Middle frontal gyrus (tissue), 1 donor: ENCODE measurements around the gene ACSM3.
"Not testable (repeated sequence)": the region's sequence is repeated elsewhere in the genome, so short reads cannot be mapped to it uniquely, and the experiment has no call there.

ENCODE experiments used
- DNase-seq: peaks from one replicate; pipeline ENCODE4 v3.0.0-alpha.2; 2015; ENCODE audit warnings: low spot score; ENCODE audit errors: extremely low spot score

ACSM3 gene

DNA sequence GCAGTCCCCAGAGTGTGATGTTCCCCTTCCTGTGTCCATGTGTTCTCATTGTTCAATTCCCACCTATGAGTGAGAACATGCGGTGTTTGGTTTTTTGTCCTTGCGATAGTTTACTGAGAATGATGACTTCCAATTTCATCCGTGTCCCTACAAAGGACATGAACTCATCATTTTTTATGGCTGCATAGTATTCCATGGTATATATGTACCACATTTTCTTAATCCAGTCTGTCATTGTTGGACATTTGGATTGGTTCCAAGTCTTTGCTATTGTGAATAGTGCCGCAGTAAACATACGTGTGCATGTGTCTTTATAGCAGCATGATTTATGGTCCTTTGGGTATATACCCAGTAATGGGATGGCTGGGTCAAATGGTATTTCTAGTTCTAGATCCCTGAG is 8.0 kb upstream of the ACSM3 start:
- DNase-seq = not testable (repeated sequence)

- DNase-seq = no peak
These were observed 3.5 kb upstream of the ACSM3 start for GRCh38 chr16:20760346-20760745.

DNA sequence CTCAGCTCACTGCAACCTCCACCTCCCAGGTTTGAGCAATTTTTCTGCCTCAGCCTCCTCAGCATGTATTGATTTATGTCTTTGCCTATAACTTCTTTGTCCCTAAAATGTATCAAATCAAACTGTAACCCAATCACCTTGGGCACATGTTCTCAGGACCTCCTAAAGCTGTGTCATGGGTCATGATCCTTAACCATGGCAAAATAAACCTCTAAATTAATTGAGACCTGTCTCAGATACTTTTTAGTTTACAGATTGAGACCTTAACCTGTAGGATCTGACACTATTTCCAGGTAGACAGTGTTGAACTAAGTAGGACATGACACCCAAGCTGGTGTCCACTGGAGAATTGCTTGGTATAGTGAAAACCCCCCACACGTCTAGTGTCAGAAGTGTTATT is 2.6 kb upstream of the ACSM3 start:
- no peak for DNase-seq

- DNase-seq = no peak
These were observed 1.2 kb upstream of the ACSM3 start for GRCh38 chr16:20762404-20763123.

DNA sequence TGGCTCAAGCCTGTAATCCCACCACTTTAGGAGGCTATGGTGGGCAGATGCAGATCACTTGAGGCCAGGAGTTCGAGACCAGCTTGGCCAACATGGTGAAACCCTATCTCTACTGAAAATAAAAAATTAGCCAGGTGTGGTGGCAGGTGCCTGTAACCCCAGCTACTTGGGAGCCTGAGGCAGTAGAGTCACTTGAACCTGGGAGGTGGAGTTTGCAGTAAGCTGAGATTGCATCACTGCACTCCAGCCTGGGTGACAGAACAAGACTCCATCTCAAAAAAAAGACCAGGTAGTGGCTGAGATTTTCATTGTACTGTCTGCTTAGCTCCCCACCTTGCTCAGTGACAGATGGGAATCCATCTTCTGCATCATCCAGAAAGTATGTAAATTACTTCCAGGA is 634 bp downstream of the ACSM3 start:
- not testable (repeated sequence) for DNase-seq

- DNase-seq = no peak
These were observed 1.9 kb downstream of the ACSM3 start for GRCh38 chr16:20765732-20766131.

- no peak for DNase-seq
These were observed 2.5 kb downstream of the ACSM3 start for GRCh38 chr16:20766294-20766693.

GRCh38 chr16:20767577-20767976 is 3.8 kb downstream of the ACSM3 start:
- no peak for DNase-seq

GRCh38 chr16:20768121-20768520 is 4.3 kb downstream of the ACSM3 start:
- DNase-seq = no peak

- no peak for DNase-seq
These were observed 5.0 kb downstream of the ACSM3 start for GRCh38 chr16:20768818-20769217.

DNA sequence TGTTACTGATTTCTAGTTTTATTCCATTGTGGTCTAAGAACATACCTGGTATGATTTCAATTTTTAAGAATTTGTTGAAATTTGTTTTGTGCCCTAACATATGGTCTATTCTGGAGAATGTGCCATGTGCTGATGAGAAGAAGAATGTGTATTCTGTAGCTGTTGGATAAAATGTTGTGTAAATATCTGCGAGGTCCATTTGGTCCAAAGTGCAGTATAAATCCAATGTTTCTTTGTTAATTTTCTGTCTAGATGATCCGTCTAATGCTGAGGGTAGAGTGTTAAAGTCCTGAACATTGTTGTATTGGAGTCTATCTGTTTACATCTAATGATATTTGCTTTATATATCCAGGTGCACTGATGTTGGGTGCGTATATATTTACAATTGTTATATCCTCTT is 9.9 kb downstream of the ACSM3 start:
- no peak for DNase-seq

- no peak for DNase-seq
These were observed 11.0 kb downstream of the ACSM3 start for GRCh38 chr16:20774703-20775362.

GRCh38 chr16:20781697-20782096 is 17.9 kb downstream of the ACSM3 start:
- DNase-seq = no peak

DNA sequence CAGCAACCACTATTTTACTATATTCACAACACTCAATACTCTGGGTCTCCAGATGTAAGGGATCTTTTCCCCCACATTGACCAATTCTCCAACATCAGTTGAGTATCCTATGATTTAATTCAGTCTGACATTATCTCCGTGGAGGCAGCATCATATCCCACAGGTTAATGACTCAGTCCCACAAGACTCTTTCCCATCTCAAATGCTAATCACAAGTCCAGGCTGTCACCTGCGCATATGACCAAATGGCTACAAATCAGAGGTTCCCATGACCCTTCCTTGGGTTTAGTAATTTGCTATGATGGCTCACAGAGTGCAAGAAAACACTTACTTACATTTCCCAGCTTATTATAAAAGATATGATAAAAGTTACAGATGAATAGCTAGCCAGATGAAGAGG is 18.7 kb downstream of the ACSM3 start:
- DNase-seq = no peak

- no peak for DNase-seq
These were observed 20.4 kb downstream of the ACSM3 start for GRCh38 chr16:20784204-20784603.

DNA sequence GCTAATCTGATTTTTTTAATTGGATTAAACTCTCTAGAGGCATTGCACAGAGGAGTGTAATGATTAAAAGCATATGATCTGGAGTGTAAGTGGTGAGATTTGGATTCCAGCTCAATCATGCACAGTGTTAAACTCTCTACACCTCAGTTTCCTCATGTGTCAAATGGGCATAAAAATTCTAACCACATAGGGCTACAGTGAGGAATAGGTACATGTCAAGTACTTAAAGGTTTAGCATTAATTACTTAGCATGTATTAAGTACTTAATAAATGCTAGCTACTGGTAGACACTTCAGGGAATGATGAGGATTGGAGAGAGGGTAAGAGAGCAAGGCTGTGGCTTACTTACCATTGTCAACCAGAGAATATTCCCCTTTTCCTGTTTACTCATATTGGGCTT is 25.3 kb downstream of the ACSM3 start:
- DNase-seq = no peak

GRCh38 chr16:20791923-20792612 is 28.3 kb downstream of the ACSM3 start:
- DNase-seq = no peak

DNA sequence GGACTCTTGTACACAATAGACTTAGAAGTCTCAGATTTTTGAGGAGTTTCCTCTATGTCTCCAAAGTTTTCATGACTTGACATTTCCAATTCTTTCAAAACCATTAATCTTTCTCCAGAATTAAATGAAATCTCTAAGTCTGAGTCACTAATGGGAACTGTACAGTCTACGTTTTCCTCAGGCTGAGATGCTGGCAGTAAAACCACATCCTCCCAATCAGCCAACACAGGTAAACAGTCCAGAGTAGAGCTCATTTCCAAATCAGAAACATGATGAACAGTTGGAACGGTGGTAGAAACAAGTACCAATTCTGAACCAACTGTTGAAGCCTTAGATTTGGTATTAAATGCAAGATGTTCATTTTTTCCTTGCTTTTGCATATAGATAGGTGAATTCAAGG is 34.5 kb downstream of the ACSM3 start:
- DNase-seq = no peak

- no peak for DNase-seq
These were observed 35.8 kb downstream of the ACSM3 start for GRCh38 chr16:20799599-20799998.

DNA sequence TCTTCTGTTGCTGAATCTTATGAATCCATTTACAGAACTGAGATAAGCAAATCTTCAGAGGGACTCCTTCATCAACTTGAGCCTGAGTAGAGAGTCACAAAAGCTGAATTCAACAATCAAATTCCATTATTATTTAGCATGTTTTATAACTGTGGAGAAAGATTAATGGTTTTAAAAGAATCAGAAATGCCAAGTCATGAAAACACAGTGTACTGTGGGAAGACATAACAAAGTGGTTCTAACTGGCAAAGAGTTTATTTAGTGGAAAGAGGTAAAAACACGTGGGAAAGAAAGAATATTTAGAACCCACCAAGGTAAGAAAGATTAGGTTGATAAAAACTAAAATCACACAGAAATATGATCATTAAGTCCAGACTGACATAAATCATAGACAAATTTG is 37.5 kb downstream of the ACSM3 start:
- DNase-seq = no peak

- DNase-seq = no peak
These were observed 39.4 kb downstream of the ACSM3 start for GRCh38 chr16:20803192-20803560.

- DNase-seq = no peak
These were observed 39.9 kb downstream of the ACSM3 start for GRCh38 chr16:20803561-20804214.
